Effector CD4-positive, alpha-beta T cell (primary cell): ENCODE data around the gene UQCC2.

Experiments used
- DNase-seq: peaks from one replicate; pipeline ENCODE4 v3.0.0-alpha.2; 2020

UQCC2 gene

DNA sequence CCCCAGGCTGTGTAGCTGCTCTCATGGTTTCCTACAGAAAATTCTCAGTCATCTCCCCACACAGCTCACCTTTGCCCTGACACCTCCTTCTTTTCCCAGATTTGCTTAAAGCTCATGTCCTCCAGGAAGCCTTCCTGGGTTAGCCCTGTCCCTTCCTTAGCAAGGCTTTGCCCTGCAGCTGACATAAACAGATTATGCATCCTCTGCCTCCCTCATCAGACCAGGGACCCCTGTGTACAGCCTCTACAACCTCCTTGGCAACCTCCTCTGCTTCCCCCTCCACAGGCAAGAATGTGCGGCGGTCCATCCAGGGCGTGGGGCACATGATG, 39.8 kb downstream of the UQCC2 start:
- no peak for DNase-seq

DNA sequence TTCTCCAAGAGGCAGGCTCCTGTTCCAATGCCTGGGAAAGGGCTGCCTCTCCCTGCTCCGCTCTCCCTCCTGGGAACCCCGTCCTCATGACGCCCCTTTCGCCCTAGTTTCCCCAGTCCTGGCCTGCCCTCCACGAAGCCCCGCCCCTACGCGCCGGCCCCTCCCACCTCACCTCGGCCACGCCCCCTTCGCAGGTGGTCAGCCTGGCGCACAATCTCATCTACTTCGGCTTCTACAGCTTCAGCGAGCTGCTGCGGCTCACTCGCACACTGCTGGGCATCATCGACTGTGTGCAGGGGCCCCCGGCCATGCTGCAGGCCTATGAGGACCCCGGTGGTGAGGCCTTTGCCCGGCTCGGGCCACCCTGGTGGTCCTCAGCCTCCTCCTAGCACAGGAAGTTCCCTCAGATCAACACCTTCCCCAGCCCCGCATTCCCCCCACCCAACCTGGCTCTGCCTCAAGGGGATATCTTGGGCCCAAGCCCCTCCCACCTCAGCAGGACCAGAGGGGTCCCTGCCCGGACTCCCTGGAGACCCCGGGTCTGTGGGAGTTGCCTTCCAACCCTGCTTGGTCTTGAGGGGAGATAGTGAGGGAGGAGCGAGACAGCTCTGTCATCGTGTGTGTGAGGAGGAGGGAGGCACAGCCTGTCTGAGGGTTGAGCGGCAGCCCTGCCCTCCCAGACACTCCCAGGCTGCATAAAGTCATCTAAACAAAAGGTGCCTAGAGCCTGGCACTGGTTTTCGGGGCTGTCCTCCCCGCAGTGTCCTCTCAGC, 40.3 kb downstream of the UQCC2 start:
- DNase-seq = no peak

DNA sequence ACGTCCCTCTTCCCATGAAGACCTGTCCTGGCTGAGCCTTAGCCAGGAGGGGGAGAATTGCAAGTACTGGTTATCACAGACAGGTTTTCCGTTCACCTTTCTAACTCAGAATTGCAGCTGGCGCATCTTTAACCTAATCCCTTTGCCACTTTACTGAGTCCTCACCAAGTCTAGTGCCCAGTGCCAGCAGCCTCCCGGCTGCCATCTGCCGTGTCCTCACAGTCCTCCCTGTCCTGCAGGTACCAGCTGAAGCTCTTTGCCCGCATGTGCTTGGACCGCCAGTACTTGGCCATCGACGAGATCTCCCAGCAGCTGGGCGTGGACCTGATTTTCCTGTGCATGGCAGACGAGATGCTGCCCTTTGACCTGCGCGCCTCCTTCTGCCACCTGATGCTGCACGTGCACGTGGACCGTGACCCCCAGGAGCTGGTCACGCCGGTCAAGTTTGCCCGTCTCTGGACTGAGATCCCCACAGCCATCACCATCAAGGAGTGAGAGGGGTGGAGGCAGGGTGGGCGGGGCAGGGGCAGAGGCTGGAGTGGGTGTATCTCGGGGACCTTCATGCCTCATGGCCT, 41.3 kb downstream of the UQCC2 start:
- no peak for DNase-seq

DNA sequence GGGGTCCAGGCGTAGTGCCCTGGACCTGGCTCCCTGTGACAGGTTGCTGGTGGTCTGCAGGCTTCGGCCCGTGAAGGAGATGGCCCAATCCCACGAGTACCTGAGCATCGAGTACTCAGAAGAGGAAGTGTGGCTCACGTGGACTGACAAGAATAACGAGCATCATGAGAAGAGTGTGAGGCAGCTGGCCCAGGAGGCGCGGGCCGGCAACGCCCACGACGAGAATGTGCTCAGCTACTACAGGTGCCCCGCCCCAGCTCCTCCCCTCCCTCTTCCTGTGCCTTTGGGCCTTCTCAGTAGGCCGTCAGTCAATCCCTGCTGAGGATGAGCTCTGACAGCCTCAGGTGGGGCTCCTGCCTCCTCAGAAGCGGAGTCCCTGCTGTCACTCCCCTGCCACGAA, 42.6 kb downstream of the UQCC2 start:
- peak; percentile 43 for DNase-seq

DNA sequence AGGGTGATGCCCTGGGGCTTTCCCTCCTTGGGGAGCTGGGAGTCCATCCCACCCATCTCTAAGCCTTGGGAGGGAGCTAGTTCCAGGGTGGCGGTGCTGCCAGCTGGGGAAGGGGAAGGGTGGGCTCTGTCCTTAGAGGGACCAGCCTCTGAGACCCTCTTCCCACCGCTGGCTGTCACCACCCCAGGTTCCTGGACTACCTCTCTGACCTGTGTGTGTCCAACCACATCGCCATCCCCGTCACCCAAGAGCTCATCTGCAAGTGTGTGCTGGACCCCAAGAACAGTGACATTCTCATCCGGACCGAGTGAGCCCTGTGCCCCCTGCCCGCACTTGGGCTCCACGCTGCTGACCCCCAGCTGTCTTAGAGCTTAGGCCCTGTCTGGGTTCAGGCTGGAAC, 43.2 kb downstream of the UQCC2 start:
- DNase-seq = no peak

DNA sequence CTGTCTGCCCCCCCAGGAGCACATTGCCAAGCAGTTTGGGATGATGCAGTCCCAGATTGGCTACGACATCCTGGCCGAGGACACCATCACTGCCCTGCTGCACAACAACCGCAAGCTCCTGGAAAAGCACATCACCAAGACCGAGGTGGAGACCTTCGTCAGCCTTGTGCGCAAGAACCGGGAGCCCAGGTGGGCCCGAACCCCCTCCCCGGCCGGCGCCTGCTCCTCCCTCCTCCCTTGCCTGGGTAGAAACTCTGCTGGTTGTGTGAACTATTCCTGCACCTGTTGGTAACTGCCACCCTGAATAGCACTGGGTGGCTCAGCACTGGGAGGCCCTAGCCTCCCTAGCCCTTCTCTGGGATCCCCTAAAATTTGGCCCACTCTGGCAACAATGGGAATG, 43.7 kb downstream of the UQCC2 start:
- DNase-seq = no peak

DNA sequence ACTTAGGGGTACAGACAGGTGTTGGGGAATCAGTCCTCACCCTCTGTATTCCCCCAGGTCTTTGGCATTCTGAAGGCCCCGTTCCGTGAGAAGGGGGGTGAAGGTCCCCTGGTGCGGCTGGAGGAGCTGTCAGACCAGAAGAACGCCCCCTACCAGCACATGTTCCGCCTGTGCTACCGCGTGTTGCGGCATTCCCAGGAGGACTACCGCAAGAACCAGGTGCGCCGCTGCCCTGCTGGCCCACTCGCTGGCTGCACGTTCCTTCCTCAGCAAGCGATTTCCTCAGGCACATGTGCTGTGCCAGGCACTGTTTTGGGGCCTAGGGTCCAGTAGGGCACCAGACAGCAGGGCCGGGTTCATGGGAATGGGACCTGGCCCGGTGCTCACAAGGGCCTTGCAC, 44.4 kb downstream of the UQCC2 start:
- DNase-seq = no peak

DNA sequence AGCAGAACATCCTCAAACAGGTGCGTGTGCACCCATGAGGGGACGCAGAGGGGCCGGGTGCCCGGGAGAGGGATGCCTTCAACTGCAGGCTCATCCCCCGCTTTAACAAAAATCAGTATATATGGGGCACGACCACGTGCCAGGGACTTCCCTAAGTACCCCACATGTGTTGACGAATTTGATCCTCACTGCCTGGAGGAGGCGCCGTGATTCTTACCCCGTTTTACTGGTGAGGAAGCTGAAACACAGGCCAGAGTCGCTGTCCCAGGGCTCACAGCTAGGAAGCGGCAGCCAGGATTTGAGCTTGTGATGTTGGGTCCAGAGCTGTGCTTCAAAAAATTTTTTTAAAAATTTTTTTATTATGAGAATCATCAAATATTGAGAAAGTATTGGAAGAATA, 45.5 kb downstream of the UQCC2 start:
- no peak for DNase-seq

DNA sequence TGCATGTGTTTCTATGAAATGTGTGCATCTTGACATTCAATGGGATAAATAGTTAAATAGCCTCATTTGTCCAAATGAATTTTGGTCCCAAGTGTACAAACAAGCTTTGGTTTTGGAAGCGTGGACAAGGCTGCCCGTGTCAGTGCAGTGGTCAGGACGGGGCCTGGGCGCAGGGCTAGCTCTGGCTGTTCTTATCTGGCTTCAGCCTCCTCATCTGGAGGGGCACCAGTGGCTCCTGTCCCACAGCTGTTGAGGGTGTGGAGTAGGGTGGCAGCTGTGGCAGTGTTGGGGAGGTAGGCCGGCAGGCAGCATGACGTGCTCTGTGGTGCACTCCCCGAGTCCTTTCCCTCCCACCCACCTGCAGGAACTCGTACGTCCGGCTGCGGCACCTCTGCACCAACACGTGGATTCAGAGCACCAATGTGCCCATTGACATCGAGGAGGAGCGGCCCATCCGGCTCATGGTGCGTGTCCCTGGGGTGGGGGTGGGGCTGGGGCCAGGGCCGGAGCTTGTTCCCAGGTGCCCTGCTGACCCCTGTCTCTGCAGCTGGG, 46.9 kb downstream of the UQCC2 start:
- DNase-seq = no peak

DNA sequence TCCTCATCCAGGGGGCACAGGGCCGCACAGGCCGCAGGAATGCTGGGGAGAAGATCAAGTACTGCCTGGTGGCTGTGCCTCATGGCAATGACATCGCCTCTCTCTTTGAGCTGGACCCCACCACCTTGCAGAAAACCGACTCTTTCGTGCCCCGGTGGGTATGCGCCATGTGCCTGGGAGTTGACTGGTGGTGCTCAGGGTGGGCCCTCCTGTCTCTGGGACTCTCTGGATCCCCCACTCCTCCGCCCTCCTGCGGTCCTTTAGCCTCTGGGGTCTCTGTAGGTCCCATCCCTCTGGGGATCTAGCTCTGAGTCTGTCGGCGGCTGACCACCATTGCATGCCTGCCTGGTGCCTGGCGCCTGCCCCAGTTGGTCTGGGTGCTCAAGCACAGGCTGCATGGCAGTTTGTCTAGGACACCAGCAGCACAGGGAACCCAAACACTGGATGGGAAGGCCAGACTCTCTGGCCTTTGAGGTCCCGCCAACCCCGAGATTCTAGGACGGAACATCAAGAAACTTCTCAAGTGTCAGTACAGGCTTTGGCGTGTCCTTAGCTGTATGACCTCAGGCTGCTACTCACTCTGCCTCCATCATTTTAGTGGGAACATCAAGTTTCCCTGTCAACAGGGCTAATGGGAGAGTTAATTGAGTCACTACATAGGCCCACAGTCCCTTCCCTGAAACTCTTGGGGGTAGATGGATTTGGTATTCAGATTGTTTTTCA, 47.6 kb downstream of the UQCC2 start:
- no peak for DNase-seq

DNA sequence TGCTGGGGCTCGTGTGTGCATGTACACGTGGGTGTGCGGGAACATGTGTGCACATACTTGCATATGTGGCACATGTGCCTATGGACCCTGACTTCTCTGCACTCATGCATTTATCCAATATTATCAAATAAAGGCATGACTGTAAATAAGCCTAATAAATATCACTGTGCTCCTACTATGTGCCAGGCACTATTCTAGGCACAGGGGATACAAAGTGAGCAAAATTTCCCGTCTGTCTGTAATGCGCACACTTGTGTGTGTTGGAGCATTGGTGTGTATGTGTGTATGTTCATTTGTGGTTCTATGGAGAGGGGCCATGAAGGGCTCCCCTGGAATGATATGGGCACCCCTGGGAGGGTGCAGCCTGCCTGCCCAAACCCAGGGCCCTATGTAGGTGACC, 48.5 kb downstream of the UQCC2 start:
- DNase-seq = no peak

DNA sequence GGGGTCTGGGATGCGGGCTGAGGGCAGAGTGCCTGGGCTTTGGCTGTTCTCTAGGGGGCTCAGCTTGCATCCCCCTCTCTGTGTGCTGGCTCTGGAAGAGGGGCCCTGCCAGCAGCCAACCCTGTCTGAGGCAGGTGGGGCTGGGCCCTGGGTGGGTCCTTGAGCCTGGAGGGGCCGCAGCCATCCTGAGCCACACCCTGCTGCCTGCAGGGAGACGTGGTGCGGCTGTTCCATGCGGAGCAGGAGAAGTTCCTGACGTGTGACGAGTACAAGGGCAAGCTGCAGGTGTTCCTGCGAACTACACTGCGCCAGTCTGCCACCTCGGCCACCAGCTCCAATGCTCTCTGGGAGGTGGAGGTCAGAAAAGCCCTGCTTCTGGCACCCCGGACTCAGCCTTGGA, 49.2 kb downstream of the UQCC2 start:
- DNase-seq = no peak

DNA sequence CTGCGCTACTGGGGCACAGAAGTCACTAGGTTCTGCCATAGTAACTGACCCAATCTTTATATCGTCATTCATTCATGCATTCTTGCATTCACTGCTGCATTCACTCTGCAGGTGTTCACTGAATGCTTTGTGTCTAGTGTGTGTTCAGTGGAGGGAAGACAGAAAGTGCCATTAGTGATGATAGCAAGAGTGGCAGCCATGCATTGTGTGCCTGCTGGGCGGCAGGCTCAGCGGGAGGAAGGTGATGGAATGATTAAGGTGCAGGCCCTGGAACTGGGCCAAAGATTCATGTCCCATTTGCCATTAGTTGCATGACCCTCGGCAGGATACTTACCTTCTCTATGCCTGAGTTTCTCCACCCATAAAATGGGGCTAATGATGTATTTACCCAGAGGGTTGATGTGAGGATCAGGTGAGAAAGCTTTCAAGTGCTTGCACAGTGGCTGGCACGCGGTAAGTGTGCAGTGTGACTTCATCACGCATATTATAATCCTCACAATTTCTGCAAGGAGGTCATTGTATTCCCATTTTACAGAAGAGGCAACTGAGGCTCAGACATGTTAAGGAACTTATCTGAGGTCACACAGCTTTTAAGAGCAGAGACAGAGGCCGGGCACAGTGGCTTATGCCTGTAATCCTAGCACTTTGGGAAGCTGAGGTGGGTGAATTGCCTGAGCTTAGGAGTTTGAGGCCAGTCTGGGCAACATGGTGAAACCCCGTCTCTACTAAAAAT, 50.2 kb downstream of the UQCC2 start:
- no peak for DNase-seq

DNA sequence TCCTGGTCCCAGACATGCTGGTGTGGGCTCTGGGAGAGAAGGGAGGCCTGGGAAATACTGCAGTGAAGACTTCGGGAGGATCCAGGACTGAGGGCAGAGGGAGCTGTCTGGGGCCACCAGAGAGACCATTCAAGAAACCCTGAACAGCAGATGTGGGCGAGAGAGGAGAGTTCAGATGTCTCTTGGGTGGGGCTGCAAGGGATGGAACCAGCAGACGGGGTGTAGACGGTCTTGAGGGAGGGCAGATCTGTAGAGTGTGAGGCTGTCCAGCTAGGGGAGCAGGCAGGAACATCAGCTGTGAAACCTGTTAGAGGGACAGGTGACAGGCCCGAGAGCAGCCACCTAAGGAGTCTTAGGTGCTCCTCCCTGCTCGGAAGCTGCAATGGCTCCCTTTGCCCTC, 51.5 kb downstream of the UQCC2 start:
- no peak for DNase-seq

DNA sequence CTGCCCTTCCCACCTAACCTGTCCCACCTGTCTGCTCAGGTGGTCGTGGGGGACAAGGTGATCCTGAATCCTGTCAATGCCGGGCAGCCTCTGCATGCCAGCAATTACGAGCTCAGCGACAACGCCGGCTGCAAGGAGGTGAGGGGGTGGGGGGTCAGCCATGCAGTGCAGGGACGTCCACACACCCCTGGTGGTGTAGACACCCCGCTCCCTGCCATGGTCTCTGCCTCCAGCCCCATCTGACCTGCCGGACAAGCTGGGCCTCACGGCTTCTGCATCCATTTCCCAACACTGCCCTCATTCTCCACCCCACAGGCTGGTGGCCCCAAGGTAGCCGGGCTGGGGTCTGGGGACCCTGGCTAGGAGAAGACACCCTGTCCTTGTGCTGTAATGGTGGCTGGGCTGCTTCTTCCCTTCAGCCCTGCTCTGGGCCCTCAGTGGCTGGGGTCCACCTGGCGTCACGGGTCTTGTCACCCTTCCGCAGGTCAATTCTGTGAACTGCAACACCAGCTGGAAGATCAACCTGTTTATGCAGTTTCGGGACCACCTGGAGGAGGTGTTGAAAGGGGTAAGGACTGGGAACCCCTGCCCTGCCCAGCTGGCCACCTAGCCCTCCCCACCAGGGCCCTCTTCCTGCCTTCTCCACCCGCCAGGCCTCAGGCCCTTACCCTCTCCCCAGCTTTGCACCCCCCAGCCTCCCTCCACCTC, 52.4 kb downstream of the UQCC2 start:
- no peak for DNase-seq

DNA sequence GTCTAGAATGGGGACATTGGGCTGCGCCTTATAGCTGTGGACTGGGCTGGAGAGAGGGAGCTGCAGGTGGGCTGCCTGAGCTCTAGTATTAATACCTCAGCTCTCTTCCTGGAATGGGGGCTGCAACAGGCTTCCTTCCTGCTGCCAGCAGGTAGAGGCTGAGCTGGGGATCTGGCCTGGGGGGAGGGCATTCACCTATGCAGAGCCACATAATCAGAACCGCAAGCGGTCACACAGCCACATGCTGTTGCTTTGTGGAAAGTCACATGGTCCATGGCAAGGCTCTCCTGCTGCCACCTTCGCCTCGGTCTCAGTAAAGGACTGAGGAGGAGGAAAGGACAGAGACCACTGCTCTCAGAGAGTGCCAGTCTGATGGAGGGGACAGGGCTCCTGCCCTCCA, 54.7 kb downstream of the UQCC2 start:
- no peak for DNase-seq

DNA sequence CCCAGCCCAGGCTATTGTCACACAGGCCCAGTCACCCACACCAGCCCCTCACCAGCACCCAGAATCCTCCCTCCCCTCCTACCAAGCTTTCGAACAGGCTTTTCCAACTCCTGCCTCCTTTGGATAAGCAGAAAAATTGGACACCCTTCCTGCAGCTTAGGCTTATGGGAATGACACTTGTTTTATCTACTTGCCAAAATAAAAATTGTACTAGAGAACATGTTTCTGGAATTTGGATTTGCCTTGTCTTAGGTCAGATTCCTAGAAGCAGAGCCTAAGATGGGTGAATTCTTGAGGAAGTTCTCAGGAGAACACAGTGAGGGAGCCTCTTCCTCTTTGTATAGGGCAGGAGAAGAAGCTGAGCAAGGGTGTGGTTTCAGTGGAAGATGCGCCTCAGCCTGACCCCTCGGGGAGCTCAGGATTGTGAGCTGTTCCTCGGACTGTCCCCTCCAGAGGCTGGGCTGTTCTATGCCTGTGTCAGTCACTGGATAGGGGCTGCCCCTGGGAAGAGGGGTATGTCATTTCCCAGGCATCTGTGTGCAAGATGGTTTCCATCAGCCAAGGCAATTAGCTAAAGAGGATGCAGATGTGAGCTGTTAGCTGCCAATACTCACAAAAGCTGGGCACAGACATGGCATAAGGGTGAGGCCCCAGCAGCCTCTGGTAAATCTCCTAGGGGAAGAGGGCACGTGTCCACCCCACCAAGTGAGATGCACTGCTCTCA, 56.5 kb downstream of the UQCC2 start:
- DNase-seq = no peak

DNA sequence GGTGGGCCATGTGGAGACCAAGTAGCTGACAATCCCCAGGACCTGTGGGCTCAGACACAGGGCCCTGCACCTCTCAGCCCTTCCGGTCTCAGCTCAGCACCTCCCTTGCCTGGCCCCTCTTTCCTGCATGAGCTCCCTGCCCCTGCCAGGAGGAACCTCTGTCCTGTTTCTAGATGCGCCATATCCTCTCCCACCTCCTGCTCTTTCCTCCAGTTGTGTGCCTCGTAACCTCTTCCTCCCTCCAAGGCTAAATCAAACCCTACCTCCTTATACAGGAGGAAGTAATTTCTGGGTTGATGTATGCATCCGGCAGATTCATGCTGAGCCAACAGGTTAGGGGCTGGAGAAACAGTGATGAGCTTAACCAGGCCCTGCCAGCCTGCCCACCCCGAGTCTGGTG, 59.5 kb downstream of the UQCC2 start:
- DNase-seq = no peak

DNA sequence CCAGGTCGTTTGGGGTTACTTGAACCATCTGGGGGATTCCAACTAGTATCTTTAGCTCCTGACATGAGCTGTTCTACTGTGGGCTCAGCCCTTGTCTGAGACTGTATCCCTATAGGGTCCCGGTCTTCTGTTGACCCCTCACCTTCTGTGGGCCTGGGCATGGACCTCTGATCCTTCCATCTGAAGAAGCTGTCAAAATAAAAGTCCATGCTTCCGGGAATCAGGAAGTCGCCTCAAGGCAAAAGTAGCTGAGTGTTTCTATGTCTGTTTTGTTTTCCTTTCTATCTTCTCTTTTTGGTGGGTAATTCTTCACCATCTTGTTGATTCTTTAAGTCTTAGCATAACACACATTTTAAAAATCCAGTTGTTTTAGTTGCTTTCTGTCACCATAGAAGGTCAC, 60.1 kb downstream of the UQCC2 start:
- no peak for DNase-seq
